ENCODE measurements around the gene MIR17HG.

Gene MIR17HG

GRCh38 chr13:91304741-91305140 is 42.7 kb upstream of the MIR17HG start:
- H3K79me1 ChIP-seq (replicated peaks; ENCODE audit: low read length, poor library complexity, severe bottlenecking): no peaks in the 10 kb centered on the region
- H3K14ac ChIP-seq (ENCODE audit: low read length in 2 of 2): no peak overlapping the region
- no peak overlapping the region for H4K91ac ChIP-seq (ENCODE audit: low read length)
- no peaks in the 10 kb centered on the region for H3K36me3 ChIP-seq (ENCODE audit: control insufficient read depth in 1 of 2, insufficient read depth in 2 of 2, low read depth in 1 of 2, low read length in 2 of 2)
- H3K4ac ChIP-seq (ENCODE audit: low read depth in 1 of 2, low read length in 2 of 2): no peak overlapping the region
- WGBS: 100% methylated on average over 1 of the region's 2 CpGs
- DNase-seq: no peak
- H2AK5ac ChIP-seq (ENCODE audit: low read length, severe bottlenecking): no peak overlapping the region
- no peak overlapping the region for H4K8ac ChIP-seq (ENCODE audit: low read length)
- H3K4me3 ChIP-seq (ENCODE audit: insufficient read depth in 1 of 2, low read depth in 1 of 2, low read length in 2 of 2): no peak overlapping the region
- H3K9ac ChIP-seq (ENCODE audit: low read length): no peak overlapping the region
- no peak overlapping the region for H2BK12ac ChIP-seq (ENCODE audit: low read length in 2 of 2)
- H2BK120ac ChIP-seq (ENCODE audit: low read depth, low read length): no peak overlapping the region
- H3K27me3 ChIP-seq (ENCODE audit: control insufficient read depth in 1 of 2, insufficient read depth in 1 of 2, low read length in 2 of 2): no peaks in the 10 kb centered on the region
- H3K18ac ChIP-seq (ENCODE audit: low read depth in 1 of 2, low read length in 2 of 2): no peak overlapping the region
- no peak overlapping the region for H2BK15ac ChIP-seq (ENCODE audit: low read depth, poor library complexity, severe bottlenecking)
- H3K27ac ChIP-seq (ENCODE audit: low read length, poor library complexity, severe bottlenecking): no peak overlapping the region
- H2BK5ac ChIP-seq (ENCODE audit: low read depth, low read length, poor library complexity, severe bottlenecking): no peak overlapping the region
- H3K9me3 ChIP-seq (ENCODE audit: control insufficient read depth, low read length): no peaks in the 10 kb centered on the region
- no peaks in the 10 kb centered on the region for H3K4me1 ChIP-seq (ENCODE audit: control insufficient read depth, insufficient read depth, low read depth, low read length)
- no peak overlapping the region for H2AFZ ChIP-seq (ENCODE audit: low read depth, low read length)
- no peak overlapping the region for H3K4me2 ChIP-seq (ENCODE audit: low read length, poor library complexity, severe bottlenecking)
- no peak overlapping the region for H3K23ac ChIP-seq (ENCODE audit: low read length in 2 of 2)

- Histone ChIP-seq H4K91ac (ENCODE audit: low read length) (no peak overlapping the region), H3K9ac (ENCODE audit: low read length) (no peak overlapping the region), H3K23ac (ENCODE audit: low read length in 2 of 2) (no peak overlapping the region), H3K9me3 (ENCODE audit: control insufficient read depth, low read length) (no peaks in the 10 kb centered on the region), H3K79me1 (replicated peaks; ENCODE audit: low read length, poor library complexity, severe bottlenecking) (no peaks in the 10 kb centered on the region), H2BK12ac (ENCODE audit: low read length in 2 of 2) (no peak overlapping the region), H3K4me2 (ENCODE audit: low read length, poor library complexity, severe bottlenecking) (no peak overlapping the region), H3K36me3 (ENCODE audit: control insufficient read depth in 1 of 2, insufficient read depth in 2 of 2, low read depth in 1 of 2, low read length in 2 of 2) (no peaks in the 10 kb centered on the region), H3K4me3 (ENCODE audit: insufficient read depth in 1 of 2, low read depth in 1 of 2, low read length in 2 of 2) (no peak overlapping the region), H2BK120ac (ENCODE audit: low read depth, low read length) (no peak overlapping the region), H4K8ac (ENCODE audit: low read length) (no peak overlapping the region), H3K18ac (ENCODE audit: low read depth in 1 of 2, low read length in 2 of 2) (no peak overlapping the region), H3K27me3 (ENCODE audit: control insufficient read depth in 1 of 2, insufficient read depth in 1 of 2, low read length in 2 of 2) (no peaks in the 10 kb centered on the region), H3K4ac (ENCODE audit: low read depth in 1 of 2, low read length in 2 of 2) (no peak overlapping the region), H2AFZ (ENCODE audit: low read depth, low read length) (no peak overlapping the region), H3K27ac (ENCODE audit: low read length, poor library complexity, severe bottlenecking) (no peak overlapping the region), H3K14ac (ENCODE audit: low read length in 2 of 2) (no peak overlapping the region), H2AK5ac (ENCODE audit: low read length, severe bottlenecking) (no peak overlapping the region), H2BK5ac (ENCODE audit: low read depth, low read length, poor library complexity, severe bottlenecking) (no peak overlapping the region), H3K4me1 (ENCODE audit: control insufficient read depth, insufficient read depth, low read depth, low read length) (no peaks in the 10 kb centered on the region), H2BK15ac (ENCODE audit: low read depth, poor library complexity, severe bottlenecking) (no peak overlapping the region)
- no peak for DNase-seq
- WGBS: 94% methylated on average over 1 of the region's 1 CpG
These were observed 41.8 kb upstream of the MIR17HG start for GRCh38 chr13:91305652-91306051.

- H3K4me3 ChIP-seq (ENCODE audit: insufficient read depth in 1 of 2, low read depth in 1 of 2, low read length in 2 of 2): no peak overlapping the region
- H3K27ac ChIP-seq (ENCODE audit: low read length, poor library complexity, severe bottlenecking): no peak overlapping the region
- no peaks in the 10 kb centered on the region for H3K79me1 ChIP-seq (replicated peaks; ENCODE audit: low read length, poor library complexity, severe bottlenecking)
- H2BK5ac ChIP-seq (ENCODE audit: low read depth, low read length, poor library complexity, severe bottlenecking): no peak overlapping the region
- no peak overlapping the region for H2AK5ac ChIP-seq (ENCODE audit: low read length, severe bottlenecking)
- H2AFZ ChIP-seq (ENCODE audit: low read depth, low read length): no peak overlapping the region
- H2BK12ac ChIP-seq (ENCODE audit: low read length in 2 of 2): no peak overlapping the region
- no peak overlapping the region for H3K4me2 ChIP-seq (ENCODE audit: low read length, poor library complexity, severe bottlenecking)
- no peak overlapping the region for H3K23ac ChIP-seq (ENCODE audit: low read length in 2 of 2)
- H2BK15ac ChIP-seq (ENCODE audit: low read depth, poor library complexity, severe bottlenecking): no peak overlapping the region
- no peaks in the 10 kb centered on the region for H3K27me3 ChIP-seq (ENCODE audit: control insufficient read depth in 1 of 2, insufficient read depth in 1 of 2, low read length in 2 of 2)
- no peak overlapping the region for H4K91ac ChIP-seq (ENCODE audit: low read length)
- H3K4me1 ChIP-seq (ENCODE audit: control insufficient read depth, insufficient read depth, low read depth, low read length): no peaks in the 10 kb centered on the region
- no peak overlapping the region for H2BK120ac ChIP-seq (ENCODE audit: low read depth, low read length)
- no peak overlapping the region for H3K14ac ChIP-seq (ENCODE audit: low read length in 2 of 2)
- no peak overlapping the region for H3K4ac ChIP-seq (ENCODE audit: low read depth in 1 of 2, low read length in 2 of 2)
- no CpG with 5 or more reads among the region's 2 CpGs for WGBS
- no peak overlapping the region for H3K9ac ChIP-seq (ENCODE audit: low read length)
- H4K8ac ChIP-seq (ENCODE audit: low read length): no peak overlapping the region
- no peaks in the 10 kb centered on the region for H3K36me3 ChIP-seq (ENCODE audit: control insufficient read depth in 1 of 2, insufficient read depth in 2 of 2, low read depth in 1 of 2, low read length in 2 of 2)
- no peak overlapping the region for H3K18ac ChIP-seq (ENCODE audit: low read depth in 1 of 2, low read length in 2 of 2)
- no peak for DNase-seq
- H3K9me3 ChIP-seq (ENCODE audit: control insufficient read depth, low read length): no peaks in the 10 kb centered on the region
These were observed 39.6 kb upstream of the MIR17HG start for GRCh38 chr13:91307887-91308286.

- Histone ChIP-seq H3K4me1 (ENCODE audit: control insufficient read depth, insufficient read depth, low read depth, low read length) (no peaks in the 10 kb centered on the region), H3K27ac (ENCODE audit: low read length, poor library complexity, severe bottlenecking) (no peak overlapping the region), H3K4me2 (ENCODE audit: low read length, poor library complexity, severe bottlenecking) (no peak overlapping the region)
These were observed 39.2 kb upstream of the MIR17HG start for GRCh38 chr13:91308299-91308698.

More at GRCh38 chr13:91308299-91308698, 39.2 kb upstream of the MIR17HG start:
- Histone ChIP-seq H3K27me3 (ENCODE audit: control insufficient read depth in 1 of 2, insufficient read depth in 1 of 2, low read length in 2 of 2) (no peaks in the 10 kb centered on the region), H2BK15ac (ENCODE audit: low read depth, poor library complexity, severe bottlenecking) (no peak overlapping the region), H3K23ac (ENCODE audit: low read length in 2 of 2) (no peak overlapping the region), H2BK120ac (ENCODE audit: low read depth, low read length) (no peak overlapping the region), H3K14ac (ENCODE audit: low read length in 2 of 2) (no peak overlapping the region), H2BK12ac (ENCODE audit: low read length in 2 of 2) (no peak overlapping the region), H2BK5ac (ENCODE audit: low read depth, low read length, poor library complexity, severe bottlenecking) (no peak overlapping the region), H3K4ac (ENCODE audit: low read depth in 1 of 2, low read length in 2 of 2) (no peak overlapping the region), H4K8ac (ENCODE audit: low read length) (no peak overlapping the region), H4K91ac (ENCODE audit: low read length) (no peak overlapping the region), H3K9ac (ENCODE audit: low read length) (no peak overlapping the region), H3K9me3 (ENCODE audit: control insufficient read depth, low read length) (no peaks in the 10 kb centered on the region), H3K79me1 (replicated peaks; ENCODE audit: low read length, poor library complexity, severe bottlenecking) (no peaks in the 10 kb centered on the region), H3K18ac (ENCODE audit: low read depth in 1 of 2, low read length in 2 of 2) (no peak overlapping the region), H2AFZ (ENCODE audit: low read depth, low read length) (no peak overlapping the region), H3K4me3 (ENCODE audit: insufficient read depth in 1 of 2, low read depth in 1 of 2, low read length in 2 of 2) (no peak overlapping the region), H2AK5ac (ENCODE audit: low read length, severe bottlenecking) (no peak overlapping the region), H3K36me3 (ENCODE audit: control insufficient read depth in 1 of 2, insufficient read depth in 2 of 2, low read depth in 1 of 2, low read length in 2 of 2) (no peaks in the 10 kb centered on the region)
- no peak for DNase-seq
- no CpG with 5 or more reads among the region's 2 CpGs for WGBS
